GM18505 (cell line): ENCODE measurements around the gene TNS3.

Source experiments
- ATAC-seq: cut with Tn5 transposase; IDR thresholded peaks from one replicate; pipeline ENCODE4 v1.9.1; 2021; ENCODE audit not compliant: unreplicated experiment
- POLR2A ChIP-seq: IDR thresholded peaks from 4 replicates; pipeline ENCODE4 v1.6.1; 2011; ENCODE audit warnings: borderline replicate concordance; ENCODE audit not compliant: insufficient read depth, insufficient read length; ENCODE audit errors: extremely low read depth

Gene TNS3

GRCh38 chr7:47231032-47231431, 350.9 kb downstream of the TNS3 start:
- no peak for ATAC-seq
- TF ChIP-seq POLR2A = no peak

- no peak for TF ChIP-seq POLR2A
- no peak for ATAC-seq
Measured at GRCh38 chr7:47228386-47229014, 353.4 kb downstream of the TNS3 start.

- no peak for TF ChIP-seq POLR2A
Measured at GRCh38 chr7:47227762-47228177, 354.1 kb downstream of the TNS3 start.

GRCh38 chr7:47226696-47227095, 355.2 kb downstream of the TNS3 start:
- no peak for TF ChIP-seq POLR2A
- ATAC-seq = no peak

More at GRCh38 chr7:47227762-47228177, 354.1 kb downstream of the TNS3 start:
- ATAC-seq = peak; percentile 58

GRCh38 chr7:47225387-47226131, 356.4 kb downstream of the TNS3 start:
- peak; percentile 39 for ATAC-seq

More at GRCh38 chr7:47225387-47226131, 356.4 kb downstream of the TNS3 start:
- no peak for TF ChIP-seq POLR2A
